K562 (cell line): ENCODE results near the gene GYG2. TPM values are rescaled to one million over a fixed set of nuclear protein-coding genes. Genes with fewer than 3 reads are reported as not detected.
"Not testable (repeated sequence)": the region's sequence is repeated elsewhere in the genome, so short reads cannot be mapped to it uniquely, and the experiment has no call there.

Experiments used
- ATAC-seq: fragments of 200-7000 bp; cut with Tn5 transposase; 3 replicates; pipeline ENCODE4 v1.9.1; 2020; ENCODE audit warnings: moderate library complexity
- BruUV-seq: library from RNA; stranded (reverse); fragments of 400-500 nt; replicated peaks from 2 replicates; lab custom pipeline; 2021; lab: Mats Ljungman, UMichigan
- CTCF ChIA-PET: fragments of 300-600 bp; formaldehyde crosslinking; extraction: SDS; loops from one replicate; lab custom pipeline; 2021; ENCODE audit warnings: low intra/inter-chr PET ratio; lab: Yijun Ruan, JAX
- POLR2A ChIA-PET: fragments of 300-600, 350-650 bp; sonication (Branson Sonifier 250); formaldehyde crosslinking; extraction: SDS; loops from one replicate; lab custom pipeline; 2021; ENCODE audit warnings: antibody characterized with exemption, inconsistent platforms; lab: Yijun Ruan, JAX
- DNase-seq, 4 experiments: peaks; one replicate each; pipeline versions ENCODE4 v3.0.0 to v3.0.0-alpha.2; 2011 to 2018; ENCODE audit warnings: low spot score in 3 of 4, mixed read lengths in 3 of 4; ENCODE audit errors: extremely low read depth in 1 of 4
- FAIRE-seq: peaks from 2 replicates; lab custom pipeline; 2011; peaks lifted over from hg19 to GRCh38; lab: Jason Lieb, UNC
- H2AFZ ChIP-seq: 2 replicates; pipeline ENCODE4 v1.6.0; 2011; ENCODE audit warnings: low read depth, low read length, control low read depth, inconsistent platforms
- H3K27ac ChIP-seq: fragments of 200-600 bp; 3 replicates; pipeline ENCODE4 v1.8.0; 2011; ENCODE audit warnings: low read depth, mild to moderate bottlenecking, control low read depth, inconsistent platforms, low read length, moderate library complexity, mixed read lengths; ENCODE audit errors: extremely low read depth
- H3K27me3 ChIP-seq, 2 experiments: fragments of 300-600 bp in 1 of 2; 2 replicates in 1 of 2; 3 replicates in 1 of 2; pipeline versions ENCODE4 v1.6.0 to v1.8.0; 2011; ENCODE audit warnings: inconsistent platforms in 2 of 2, low read length in 2 of 2, mild to moderate bottlenecking in 1 of 2, mixed read lengths in 1 of 2, moderate library complexity in 1 of 2; ENCODE audit not compliant: control insufficient read depth in 2 of 2, insufficient read depth in 2 of 2
- H3K36me3 ChIP-seq: fragments of 300-600 bp; 3 replicates; pipeline ENCODE4 v1.8.0; 2011; ENCODE audit warnings: mild to moderate bottlenecking, low read length, inconsistent platforms; ENCODE audit not compliant: control insufficient read depth, insufficient read depth
- H3K4me1 ChIP-seq, 2 experiments: fragments of 200-600 bp in 1 of 2; replicated peaks in 1 of 2; 2 replicates in 1 of 2; 3 replicates in 1 of 2; pipeline versions ENCODE4 v1.5.1 to v1.8.0; 2011; ENCODE audit warnings: inconsistent platforms in 2 of 2, low read length in 2 of 2, mild to moderate bottlenecking in 1 of 2, mixed read lengths in 1 of 2, moderate library complexity in 1 of 2; ENCODE audit not compliant: control insufficient read depth in 2 of 2, insufficient read depth in 2 of 2
- H3K4me2 ChIP-seq: 2 replicates; pipeline ENCODE4 v1.6.1; 2011; ENCODE audit warnings: low read length, control low read depth, inconsistent platforms, mixed read lengths; ENCODE audit not compliant: insufficient read depth
- H3K4me3 ChIP-seq: fragments of 200-600 bp; sonication (generic), shearing (Covaris generic); 2 replicates; pipeline ENCODE4 v1.5.1; 2016; ENCODE audit warnings: control low read depth, inconsistent platforms
- H3K79me2 ChIP-seq: fragments of 200-600 bp; 3 replicates; pipeline ENCODE4 v1.8.0; 2011; ENCODE audit warnings: low read length, inconsistent platforms; ENCODE audit not compliant: control insufficient read depth, insufficient read depth
- H3K9ac ChIP-seq, 2 experiments: 2 replicates each; pipeline versions ENCODE4 v1.6.0 to v1.6.1; 2011; ENCODE audit warnings: low read depth in 2 of 2, low read length in 2 of 2, control low read depth in 1 of 2, inconsistent platforms in 1 of 2, mild to moderate bottlenecking in 1 of 2, mixed read lengths in 1 of 2; ENCODE audit not compliant: insufficient read depth in 1 of 2
- H3K9me1 ChIP-seq: one replicate; pipeline ENCODE4 v1.6.0; 2011; ENCODE audit warnings: inconsistent platforms, mild to moderate bottlenecking, low read length, moderate library complexity; ENCODE audit not compliant: control insufficient read depth, insufficient read depth
- H3K9me3 ChIP-seq: replicated peaks from 2 replicates; pipeline ENCODE4 v1.5.1; 2011; ENCODE audit warnings: low read depth, low read length, inconsistent platforms; ENCODE audit not compliant: control insufficient read depth, insufficient read depth
- H4K20me1 ChIP-seq: replicated peaks from 2 replicates; pipeline ENCODE4 v1.6.1; 2011; ENCODE audit warnings: low read length, inconsistent platforms, mixed read lengths; ENCODE audit not compliant: control insufficient read depth, insufficient read depth
- DPF2 ChIP-seq: fragments of 450-650 bp; IDR thresholded peaks from 2 replicates; pipeline ENCODE4 v1.6.1; 2016
- IFI16 ChIP-seq: fragments of 250-450 bp; sonication (Bioruptor Pico); IDR thresholded peaks from 2 replicates; pipeline ENCODE4 v2.1.2; 2022; ENCODE audit warnings: mild to moderate bottlenecking, inconsistent platforms
- STAG1 ChIP-seq: sonication (generic); formaldehyde crosslinking; IDR thresholded peaks from 2 replicates; pipeline ENCODE4 v1.5.0; 2020; ENCODE audit warnings: missing genetic modification reagents, borderline replicate concordance
- WGBS: fragments of 100-300 bp; shearing (Covaris generic); methylation state at CpG from one replicate; pipeline ENCODE4 v1.1.6; 2016; ENCODE audit warnings: low coverage, mixed read lengths; ENCODE audit not compliant: insufficient coverage; ENCODE audit errors: missing lambda C conversion rate; 5-methylcytosine and 5-hydroxymethylcytosine counted together
- in situ Hi-C: fragments of 300-500 bp; cut with MboI; formaldehyde crosslinking; loops from 4 replicates; pipeline ENCODE4 v1.15.0; 2018; ENCODE audit warnings: inconsistent platforms, mixed read lengths
- intact Hi-C: fragments of 100-400 bp; cut with micrococcal nuclease; formaldehyde crosslinking; loops from 2 replicates; pipeline ENCODE4 v1.14.2; 2022
- polyA plus RNA-seq, 8 experiments: library from polyadenylated mRNA; depleted of rRNA in 4 of 8; stranded (reverse) in 5 of 8; unstranded in 3 of 8; fragments of >200 nt; fragmentation: Nextera tagmentation in 2 of 8; fragmentation: Illumina TruSeq in 1 of 8; extraction: Ambion mirVana in 2 of 8; extraction: Trizol in 1 of 8; gene quantifications; 2 replicates each; pipeline versions ENCODE4 v1.2.1 to v1.2.3, GENCODE V29; 2011 to 2014; ENCODE audit warnings: inconsistent platforms in 1 of 8, missing spikeins in 1 of 8
- total RNA-seq, 7 experiments: library from RNA; depleted of rRNA in 6 of 7; stranded (reverse); fragments of >200 nt in 6 of 7; fragmentation: Illumina TruSeq in 2 of 7; extraction: Trizol in 2 of 7; gene quantifications; 2 replicates each; pipeline versions ENCODE4 v1.2.1 to v1.2.3, GENCODE V29; 2011 to 2021; ENCODE audit warnings: low replicate concordance in 1 of 7
- TF ChIP-seq, protein P1 (sequence below): sonication (generic); formaldehyde crosslinking; IDR thresholded peaks from 2 replicates; pipeline ENCODE4 v1.8.1; 2023; ENCODE audit warnings: missing genetic modification reagents, mild to moderate bottlenecking, borderline replicate concordance
- TF ChIP-seq, protein P2 (sequence below): fragments of 250-450 bp; sonication (Bioruptor Pico); IDR thresholded peaks from 2 replicates; pipeline ENCODE4 v1.4.0; 2020
- TF ChIP-seq, protein P3 (sequence below): sonication (generic); formaldehyde crosslinking; IDR thresholded peaks from 2 replicates; pipeline ENCODE4 v1.8.0; 2022; ENCODE audit warnings: mild to moderate bottlenecking, missing genetic modification reagents, borderline replicate concordance

GYG2 gene
- total and polyA plus RNA-seq, 9 of the 15 experiments (the other 6 are each of a cell fraction or from before 2014, with no cell fraction given) = 0.24 to 4.4 (median 2.9) TPM

DNA sequence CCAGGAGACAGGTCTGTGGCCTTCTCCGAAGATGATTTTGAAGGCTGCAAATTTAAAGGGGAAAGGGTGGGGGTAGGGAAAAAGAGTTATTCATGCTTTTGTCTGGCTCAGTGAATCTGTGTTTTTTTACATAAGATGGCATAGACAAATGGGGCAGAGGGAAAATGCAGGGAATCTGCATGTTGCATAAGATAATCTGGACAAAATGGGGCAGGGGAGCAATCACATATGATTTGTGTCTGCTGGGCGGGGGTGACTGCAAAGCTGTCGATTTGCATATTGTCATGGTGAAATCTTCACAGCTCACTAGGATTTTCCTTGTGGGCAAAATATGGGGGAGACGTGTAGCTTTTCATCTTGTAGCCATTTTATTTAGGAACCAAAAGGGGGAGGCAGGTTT, 29.4 kb upstream of the GYG2 start (continued):
- TF ChIP-seq STAG1 (CRISPR knock-in tag) (no peak), DPF2 (no peak), IFI16 (no peak)
- TF ChIP-seq, protein P1, sequence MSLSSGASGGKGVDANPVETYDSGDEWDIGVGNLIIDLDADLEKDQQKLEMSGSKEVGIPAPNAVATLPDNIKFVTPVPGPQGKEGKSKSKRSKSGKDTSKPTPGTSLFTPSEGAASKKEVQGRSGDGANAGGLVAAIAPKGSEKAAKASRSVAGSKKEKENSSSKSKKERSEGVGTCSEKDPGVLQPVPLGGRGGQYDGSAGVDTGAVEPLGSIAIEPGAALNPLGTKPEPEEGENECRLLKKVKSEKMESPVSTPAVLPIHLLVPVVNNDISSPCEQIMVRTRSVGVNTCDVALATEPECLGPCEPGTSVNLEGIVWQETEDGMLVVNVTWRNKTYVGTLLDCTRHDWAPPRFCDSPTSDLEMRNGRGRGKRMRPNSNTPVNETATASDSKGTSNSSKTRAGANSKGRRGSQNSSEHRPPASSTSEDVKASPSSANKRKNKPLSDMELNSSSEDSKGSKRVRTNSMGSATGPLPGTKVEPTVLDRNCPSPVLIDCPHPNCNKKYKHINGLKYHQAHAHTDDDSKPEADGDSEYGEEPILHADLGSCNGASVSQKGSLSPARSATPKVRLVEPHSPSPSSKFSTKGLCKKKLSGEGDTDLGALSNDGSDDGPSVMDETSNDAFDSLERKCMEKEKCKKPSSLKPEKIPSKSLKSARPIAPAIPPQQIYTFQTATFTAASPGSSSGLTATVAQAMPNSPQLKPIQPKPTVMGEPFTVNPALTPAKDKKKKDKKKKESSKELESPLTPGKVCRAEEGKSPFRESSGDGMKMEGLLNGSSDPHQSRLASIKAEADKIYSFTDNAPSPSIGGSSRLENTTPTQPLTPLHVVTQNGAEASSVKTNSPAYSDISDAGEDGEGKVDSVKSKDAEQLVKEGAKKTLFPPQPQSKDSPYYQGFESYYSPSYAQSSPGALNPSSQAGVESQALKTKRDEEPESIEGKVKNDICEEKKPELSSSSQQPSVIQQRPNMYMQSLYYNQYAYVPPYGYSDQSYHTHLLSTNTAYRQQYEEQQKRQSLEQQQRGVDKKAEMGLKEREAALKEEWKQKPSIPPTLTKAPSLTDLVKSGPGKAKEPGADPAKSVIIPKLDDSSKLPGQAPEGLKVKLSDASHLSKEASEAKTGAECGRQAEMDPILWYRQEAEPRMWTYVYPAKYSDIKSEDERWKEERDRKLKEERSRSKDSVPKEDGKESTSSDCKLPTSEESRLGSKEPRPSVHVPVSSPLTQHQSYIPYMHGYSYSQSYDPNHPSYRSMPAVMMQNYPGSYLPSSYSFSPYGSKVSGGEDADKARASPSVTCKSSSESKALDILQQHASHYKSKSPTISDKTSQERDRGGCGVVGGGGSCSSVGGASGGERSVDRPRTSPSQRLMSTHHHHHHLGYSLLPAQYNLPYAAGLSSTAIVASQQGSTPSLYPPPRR = no peak
- TF ChIP-seq, protein P2, sequence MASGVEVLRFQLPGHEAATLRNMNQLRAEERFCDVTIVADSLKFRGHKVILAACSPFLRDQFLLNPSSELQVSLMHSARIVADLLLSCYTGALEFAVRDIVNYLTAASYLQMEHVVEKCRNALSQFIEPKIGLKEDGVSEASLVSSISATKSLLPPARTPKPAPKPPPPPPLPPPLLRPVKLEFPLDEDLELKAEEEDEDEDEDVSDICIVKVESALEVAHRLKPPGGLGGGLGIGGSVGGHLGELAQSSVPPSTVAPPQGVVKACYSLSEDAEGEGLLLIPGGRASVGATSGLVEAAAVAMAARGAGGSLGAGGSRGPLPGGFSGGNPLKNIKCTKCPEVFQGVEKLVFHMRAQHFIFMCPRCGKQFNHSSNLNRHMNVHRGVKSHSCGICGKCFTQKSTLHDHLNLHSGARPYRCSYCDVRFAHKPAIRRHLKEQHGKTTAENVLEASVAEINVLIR (CRISPR knock-in tag) = no peak
- TF ChIP-seq, protein P3, sequence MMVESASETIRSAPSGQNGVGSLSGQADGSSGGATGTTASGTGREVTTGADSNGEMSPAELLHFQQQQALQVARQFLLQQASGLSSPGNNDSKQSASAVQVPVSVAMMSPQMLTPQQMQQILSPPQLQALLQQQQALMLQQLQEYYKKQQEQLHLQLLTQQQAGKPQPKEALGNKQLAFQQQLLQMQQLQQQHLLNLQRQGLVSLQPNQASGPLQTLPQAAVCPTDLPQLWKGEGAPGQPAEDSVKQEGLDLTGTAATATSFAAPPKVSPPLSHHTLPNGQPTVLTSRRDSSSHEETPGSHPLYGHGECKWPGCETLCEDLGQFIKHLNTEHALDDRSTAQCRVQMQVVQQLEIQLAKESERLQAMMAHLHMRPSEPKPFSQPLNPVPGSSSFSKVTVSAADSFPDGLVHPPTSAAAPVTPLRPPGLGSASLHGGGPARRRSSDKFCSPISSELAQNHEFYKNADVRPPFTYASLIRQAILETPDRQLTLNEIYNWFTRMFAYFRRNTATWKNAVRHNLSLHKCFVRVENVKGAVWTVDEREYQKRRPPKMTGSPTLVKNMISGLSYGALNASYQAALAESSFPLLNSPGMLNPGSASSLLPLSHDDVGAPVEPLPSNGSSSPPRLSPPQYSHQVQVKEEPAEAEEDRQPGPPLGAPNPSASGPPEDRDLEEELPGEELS = no peak
- TF ChIP-seq, all 486 proteins: peak for 0

DNA sequence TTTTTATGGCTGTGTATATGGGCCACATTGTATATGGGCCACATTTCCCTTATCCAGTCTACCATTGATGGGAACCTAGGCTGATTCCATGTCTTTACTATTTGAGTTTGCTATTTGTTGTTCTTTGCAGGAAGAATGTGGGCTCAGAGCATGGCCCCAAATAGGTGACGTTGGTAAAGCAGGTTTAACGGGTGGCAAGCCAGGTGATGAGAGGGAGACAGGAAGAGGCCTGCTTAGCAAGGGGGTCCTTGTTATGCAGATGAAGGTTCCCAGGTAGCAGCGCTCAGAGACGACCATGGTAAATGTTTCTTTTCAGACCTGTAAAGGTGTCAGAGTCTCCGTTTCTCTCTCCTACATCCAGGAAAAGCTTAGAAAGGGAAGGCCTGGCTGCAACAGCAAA, 28.8 kb upstream of the GYG2 start:
- POLR2A ChIA-PET, H4K20me1 ChIP-seq, CTCF ChIA-PET, H3K4me1 ChIP-seq, DNase-seq, H3K4me3 ChIP-seq, H3K4me2 ChIP-seq, BruUV-seq, H3K9me3 ChIP-seq, H3K27me3 ChIP-seq, FAIRE-seq, H2AFZ ChIP-seq, ATAC-seq, H3K9ac ChIP-seq, H3K9me1 ChIP-seq, intact Hi-C loops, H3K79me2 ChIP-seq, H3K27ac ChIP-seq, in situ Hi-C loops, H3K36me3 ChIP-seq: not testable (repeated sequence)
- 5% methylated on average over 2 of the region's 5 CpGs for WGBS
